Measurements from ENCODE around the gene ABHD16B.

- TF ChIP-seq, protein P1, sequence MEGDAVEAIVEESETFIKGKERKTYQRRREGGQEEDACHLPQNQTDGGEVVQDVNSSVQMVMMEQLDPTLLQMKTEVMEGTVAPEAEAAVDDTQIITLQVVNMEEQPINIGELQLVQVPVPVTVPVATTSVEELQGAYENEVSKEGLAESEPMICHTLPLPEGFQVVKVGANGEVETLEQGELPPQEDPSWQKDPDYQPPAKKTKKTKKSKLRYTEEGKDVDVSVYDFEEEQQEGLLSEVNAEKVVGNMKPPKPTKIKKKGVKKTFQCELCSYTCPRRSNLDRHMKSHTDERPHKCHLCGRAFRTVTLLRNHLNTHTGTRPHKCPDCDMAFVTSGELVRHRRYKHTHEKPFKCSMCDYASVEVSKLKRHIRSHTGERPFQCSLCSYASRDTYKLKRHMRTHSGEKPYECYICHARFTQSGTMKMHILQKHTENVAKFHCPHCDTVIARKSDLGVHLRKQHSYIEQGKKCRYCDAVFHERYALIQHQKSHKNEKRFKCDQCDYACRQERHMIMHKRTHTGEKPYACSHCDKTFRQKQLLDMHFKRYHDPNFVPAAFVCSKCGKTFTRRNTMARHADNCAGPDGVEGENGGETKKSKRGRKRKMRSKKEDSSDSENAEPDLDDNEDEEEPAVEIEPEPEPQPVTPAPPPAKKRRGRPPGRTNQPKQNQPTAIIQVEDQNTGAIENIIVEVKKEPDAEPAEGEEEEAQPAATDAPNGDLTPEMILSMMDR (conservative IDR thresholded peaks at IDR 0.05; ENCODE audit: low read length): no peak
- TF ChIP-seq EZH2phosphoT487 (IDR thresholded peaks at IDR 0.05; ENCODE audit: borderline replicate concordance): no peak
Observed at GRCh38 chr20:63842258-63842657, 19.0 kb upstream of the ABHD16B start.
